GM23338 (cell line): ENCODE results near the gene DNAAF3.

Experiments
- CREB1 ChIP-seq: fragments of 250-450 bp; sonication (Bioruptor Pico); IDR thresholded peaks from 2 replicates; pipeline ENCODE4 v1.5.0; 2020; ENCODE audit warnings: low read depth, mild to moderate bottlenecking, moderate library complexity
- CTCF ChIP-seq, 2 experiments: fragments of 200-600 bp in 1 of 2; sonication (generic) in 1 of 2; conservative IDR thresholded peaks; 2 replicates each; pipeline versions ENCODE4 v1.5.1 to v1.6.1; 2016 to 2017; ENCODE audit warnings: antibody characterized with exemption in 2 of 2, low read depth in 2 of 2, mild to moderate bottlenecking in 2 of 2, moderate library complexity in 1 of 2
- ETS1 ChIP-seq: IDR thresholded peaks from 2 replicates; pipeline ENCODE4 v1.6.1; 2016; ENCODE audit warnings: antibody characterized with exemption
- EZH2 ChIP-seq: fragments of 200-600 bp; sonication (generic); IDR thresholded peaks from one replicate; pipeline ENCODE4 v1.8.0; 2017; ENCODE audit warnings: antibody characterized with exemption, mild to moderate bottlenecking, low read depth; ENCODE audit not compliant: unreplicated experiment
- EZH2phosphoT487 ChIP-seq: fragments of 200-600 bp; sonication (generic); IDR thresholded peaks from one replicate; pipeline ENCODE4 v1.8.1; 2018; ENCODE audit warnings: antibody characterized with exemption; ENCODE audit not compliant: unreplicated experiment
- POLR2AphosphoS5 ChIP-seq: IDR thresholded peaks from 2 replicates; pipeline ENCODE4 v1.6.1; 2016; ENCODE audit warnings: antibody characterized with exemption, low read depth
- ZNF462 ChIP-seq: fragments of 250-450 bp; sonication (Bioruptor Pico); IDR thresholded peaks from 2 replicates; pipeline ENCODE4 v1.5.0; 2020; ENCODE audit warnings: mild to moderate bottlenecking, moderate library complexity
- TF ChIP-seq, protein P1 (sequence below): IDR thresholded peaks from one replicate; pipeline ENCODE4 v1.6.1; 2018; ENCODE audit warnings: antibody characterized with exemption; ENCODE audit not compliant: unreplicated experiment

- TF ChIP-seq EZH2 = no peak
- TF ChIP-seq CTCF (conservative IDR thresholded peaks at IDR 0.05; ENCODE audit: low read depth in 2 of 2) = no peak
- no peak for TF ChIP-seq EZH2phosphoT487
- TF ChIP-seq, protein P1, sequence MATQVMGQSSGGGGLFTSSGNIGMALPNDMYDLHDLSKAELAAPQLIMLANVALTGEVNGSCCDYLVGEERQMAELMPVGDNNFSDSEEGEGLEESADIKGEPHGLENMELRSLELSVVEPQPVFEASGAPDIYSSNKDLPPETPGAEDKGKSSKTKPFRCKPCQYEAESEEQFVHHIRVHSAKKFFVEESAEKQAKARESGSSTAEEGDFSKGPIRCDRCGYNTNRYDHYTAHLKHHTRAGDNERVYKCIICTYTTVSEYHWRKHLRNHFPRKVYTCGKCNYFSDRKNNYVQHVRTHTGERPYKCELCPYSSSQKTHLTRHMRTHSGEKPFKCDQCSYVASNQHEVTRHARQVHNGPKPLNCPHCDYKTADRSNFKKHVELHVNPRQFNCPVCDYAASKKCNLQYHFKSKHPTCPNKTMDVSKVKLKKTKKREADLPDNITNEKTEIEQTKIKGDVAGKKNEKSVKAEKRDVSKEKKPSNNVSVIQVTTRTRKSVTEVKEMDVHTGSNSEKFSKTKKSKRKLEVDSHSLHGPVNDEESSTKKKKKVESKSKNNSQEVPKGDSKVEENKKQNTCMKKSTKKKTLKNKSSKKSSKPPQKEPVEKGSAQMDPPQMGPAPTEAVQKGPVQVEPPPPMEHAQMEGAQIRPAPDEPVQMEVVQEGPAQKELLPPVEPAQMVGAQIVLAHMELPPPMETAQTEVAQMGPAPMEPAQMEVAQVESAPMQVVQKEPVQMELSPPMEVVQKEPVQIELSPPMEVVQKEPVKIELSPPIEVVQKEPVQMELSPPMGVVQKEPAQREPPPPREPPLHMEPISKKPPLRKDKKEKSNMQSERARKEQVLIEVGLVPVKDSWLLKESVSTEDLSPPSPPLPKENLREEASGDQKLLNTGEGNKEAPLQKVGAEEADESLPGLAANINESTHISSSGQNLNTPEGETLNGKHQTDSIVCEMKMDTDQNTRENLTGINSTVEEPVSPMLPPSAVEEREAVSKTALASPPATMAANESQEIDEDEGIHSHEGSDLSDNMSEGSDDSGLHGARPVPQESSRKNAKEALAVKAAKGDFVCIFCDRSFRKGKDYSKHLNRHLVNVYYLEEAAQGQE = no peak
- TF ChIP-seq POLR2AphosphoS5 = no peak
- no peak for TF ChIP-seq ZNF462
- no peak for TF ChIP-seq ETS1
- TF ChIP-seq CREB1 (CRISPR knock-in tag) = no peak
Observed at GRCh38 chr19:55173186-55173713, 6.8 kb upstream of the DNAAF3 start.
